Fibroblast of lung (primary cell): ENCODE measurements around the gene CAMK2B.

ENCODE experiments used
- EZH2 ChIP-seq: IDR thresholded peaks from 2 replicates; pipeline ENCODE4 v1.5.1; 2012; ENCODE audit warnings: low read length, control low read depth, mild to moderate bottlenecking; ENCODE audit errors: missing control alignments
- TF ChIP-seq, protein P1 (sequence below), 2 donors: IDR thresholded peaks in 1 of 2; conservative IDR thresholded peaks in 1 of 2; 1 replicate in 1 of 2; 2 replicates in 1 of 2; pipeline ENCODE4 v1.5.1; 2011 to 2012; ENCODE audit warnings: low read length in 2 of 2, control low read depth in 1 of 2, inconsistent platforms in 1 of 2, low read depth in 1 of 2, mild to moderate bottlenecking in 1 of 2

GRCh38 chr7:44216521-44217222 is 108.7 kb downstream of the CAMK2B start:
- TF ChIP-seq, protein P1, sequence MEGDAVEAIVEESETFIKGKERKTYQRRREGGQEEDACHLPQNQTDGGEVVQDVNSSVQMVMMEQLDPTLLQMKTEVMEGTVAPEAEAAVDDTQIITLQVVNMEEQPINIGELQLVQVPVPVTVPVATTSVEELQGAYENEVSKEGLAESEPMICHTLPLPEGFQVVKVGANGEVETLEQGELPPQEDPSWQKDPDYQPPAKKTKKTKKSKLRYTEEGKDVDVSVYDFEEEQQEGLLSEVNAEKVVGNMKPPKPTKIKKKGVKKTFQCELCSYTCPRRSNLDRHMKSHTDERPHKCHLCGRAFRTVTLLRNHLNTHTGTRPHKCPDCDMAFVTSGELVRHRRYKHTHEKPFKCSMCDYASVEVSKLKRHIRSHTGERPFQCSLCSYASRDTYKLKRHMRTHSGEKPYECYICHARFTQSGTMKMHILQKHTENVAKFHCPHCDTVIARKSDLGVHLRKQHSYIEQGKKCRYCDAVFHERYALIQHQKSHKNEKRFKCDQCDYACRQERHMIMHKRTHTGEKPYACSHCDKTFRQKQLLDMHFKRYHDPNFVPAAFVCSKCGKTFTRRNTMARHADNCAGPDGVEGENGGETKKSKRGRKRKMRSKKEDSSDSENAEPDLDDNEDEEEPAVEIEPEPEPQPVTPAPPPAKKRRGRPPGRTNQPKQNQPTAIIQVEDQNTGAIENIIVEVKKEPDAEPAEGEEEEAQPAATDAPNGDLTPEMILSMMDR (conservative IDR thresholded peaks at IDR 0.05 in 1 of 2, IDR thresholded peaks at IDR 0.05 in 1 of 2; ENCODE audit: low read depth in 1 of 2, low read length in 2 of 2): no peak
- TF ChIP-seq EZH2: no peak
